NT2/D1 (cell line): ENCODE results near the gene CACNA1G.

Experiments used
- DNase-seq: peaks from one replicate; pipeline ENCODE4 v3.0.0-alpha.2; 2011; ENCODE audit warnings: low read depth, low spot score
- H3K27me3 ChIP-seq: 2 replicates; pipeline ENCODE4 v1.6.0; 2011; ENCODE audit warnings: mild to moderate bottlenecking; ENCODE audit not compliant: insufficient read length, insufficient read depth
- H3K36me3 ChIP-seq: 2 replicates; pipeline ENCODE4 v1.6.1; 2011; ENCODE audit warnings: mild to moderate bottlenecking, low read length, mixed read lengths; ENCODE audit not compliant: insufficient read depth, insufficient read length
- H3K4me1 ChIP-seq: 2 replicates; pipeline ENCODE4 v1.5.1; 2011; ENCODE audit not compliant: insufficient read depth, insufficient read length
- H3K4me3 ChIP-seq: 2 replicates; pipeline ENCODE4 v1.5.1; 2011; ENCODE audit warnings: low read depth; ENCODE audit not compliant: insufficient read length
- H3K9ac ChIP-seq: 2 replicates; pipeline ENCODE4 v1.6.0; 2011; ENCODE audit warnings: low read depth; ENCODE audit not compliant: insufficient read length
- H3K9me3 ChIP-seq: 2 replicates; pipeline ENCODE4 v1.5.1; 2011; ENCODE audit warnings: mild to moderate bottlenecking, low read length; ENCODE audit not compliant: insufficient read depth
- SUZ12 ChIP-seq: IDR thresholded peaks from 2 replicates; pipeline ENCODE4 v1.6.1; 2011; ENCODE audit not compliant: insufficient read length, insufficient read depth; ENCODE audit errors: extremely low read depth
- YY1 ChIP-seq: IDR thresholded peaks from 2 replicates; pipeline ENCODE4 v1.6.1; 2011; ENCODE audit not compliant: insufficient read length, insufficient read depth
- ZNF274 ChIP-seq: IDR thresholded peaks from 2 replicates; pipeline ENCODE4 v1.6.1; 2011; ENCODE audit warnings: mild to moderate bottlenecking, low read depth, low read length

Gene CACNA1G

GRCh38 chr17:50572541-50572940, 12.0 kb downstream of the CACNA1G start:
- Histone ChIP-seq H3K9ac (no peak overlapping the region), H3K27me3 (no peaks in the 10 kb centered on the region), H3K4me1 (peaks cover 28% of the 10 kb centered on the region), H3K4me3 (no peak overlapping the region), H3K36me3 (no peaks in the 10 kb centered on the region), H3K9me3 (no peaks in the 10 kb centered on the region)
- DNase-seq: no peak
- TF ChIP-seq SUZ12 (no peak), YY1 (no peak), ZNF274 (no peak)

GRCh38 chr17:50573866-50574611, 13.5 kb downstream of the CACNA1G start:
- Histone ChIP-seq H3K4me1 (peaks cover 17% of the 10 kb centered on the region), H3K27me3 (no peaks in the 10 kb centered on the region)
- DNase-seq: no peak

GRCh38 chr17:50575581-50576210, 15.2 kb downstream of the CACNA1G start:
- H3K27me3 ChIP-seq: no peaks in the 10 kb centered on the region
- H3K4me1 ChIP-seq: peaks cover 19% of the 10 kb centered on the region
- no peak overlapping the region for H3K9ac ChIP-seq
- H3K4me3 ChIP-seq: no peak overlapping the region
- DNase-seq: no peak
- H3K9me3 ChIP-seq: no peaks in the 10 kb centered on the region
- no peak for TF ChIP-seq ZNF274
- TF ChIP-seq YY1: no peak
- TF ChIP-seq SUZ12: no peak
- H3K36me3 ChIP-seq: no peaks in the 10 kb centered on the region

More at GRCh38 chr17:50573866-50574611, 13.5 kb downstream of the CACNA1G start:
- Histone ChIP-seq H3K9ac (no peak overlapping the region), H3K4me3 (no peak overlapping the region), H3K36me3 (no peaks in the 10 kb centered on the region), H3K9me3 (no peaks in the 10 kb centered on the region)
- no peak for TF ChIP-seq SUZ12
- no peak for TF ChIP-seq YY1
- TF ChIP-seq ZNF274: no peak

- TF ChIP-seq SUZ12 (no peak), YY1 (no peak), ZNF274 (no peak)
- Histone ChIP-seq H3K4me3 (no peak overlapping the region), H3K27me3 (no peaks in the 10 kb centered on the region), H3K9me3 (no peaks in the 10 kb centered on the region), H3K9ac (no peak overlapping the region), H3K36me3 (no peaks in the 10 kb centered on the region), H3K4me1 (peaks cover 16% of the 10 kb centered on the region)
- DNase-seq: no peak
These were observed 16.3 kb downstream of the CACNA1G start for GRCh38 chr17:50576864-50577263.

- Histone ChIP-seq H3K36me3 (no peaks in the 10 kb centered on the region), H3K4me1 (peaks cover 16% of the 10 kb centered on the region), H3K9ac (no peak overlapping the region), H3K4me3 (no peak overlapping the region), H3K27me3 (no peaks in the 10 kb centered on the region), H3K9me3 (no peaks in the 10 kb centered on the region)
- no peak for TF ChIP-seq SUZ12
- TF ChIP-seq YY1: no peak
- no peak for TF ChIP-seq ZNF274
- no peak for DNase-seq
These were observed 17.0 kb downstream of the CACNA1G start for GRCh38 chr17:50577451-50577954.

GRCh38 chr17:50578173-50578572, 17.7 kb downstream of the CACNA1G start:
- H3K36me3 ChIP-seq: no peaks in the 10 kb centered on the region
- TF ChIP-seq YY1 (no peak), ZNF274 (no peak), SUZ12 (no peak)
- H3K4me1 ChIP-seq: peaks cover 16% of the 10 kb centered on the region
- no peaks in the 10 kb centered on the region for H3K9me3 ChIP-seq
- H3K9ac ChIP-seq: no peak overlapping the region
- DNase-seq: no peak
- no peak overlapping the region for H3K4me3 ChIP-seq
- no peaks in the 10 kb centered on the region for H3K27me3 ChIP-seq

GRCh38 chr17:50579399-50579798, 18.9 kb downstream of the CACNA1G start:
- no peak for DNase-seq
- no peak overlapping the region for H3K4me3 ChIP-seq
- TF ChIP-seq ZNF274 (no peak), YY1 (no peak), SUZ12 (no peak)
- H3K27me3 ChIP-seq: no peaks in the 10 kb centered on the region
- peaks cover 23% of the 10 kb centered on the region for H3K4me1 ChIP-seq
- no peaks in the 10 kb centered on the region for H3K36me3 ChIP-seq
- H3K9me3 ChIP-seq: no peaks in the 10 kb centered on the region
- H3K9ac ChIP-seq: no peak overlapping the region
